ENCODE results near the gene SEPTIN8. TPM values are rescaled to one million over a fixed set of nuclear protein-coding genes. Genes with fewer than 3 reads are reported as not detected.

SEPTIN8 gene
- total and polyA plus RNA-seq, 2 of the 8 experiments (the other 6 are each of a cell fraction or from before 2014, with no cell fraction given), result 21.2 to 33.0 TPM

- TF ChIP-seq E2F6 (IDR thresholded peaks at IDR 0.05) (no peak), TEAD4 (IDR thresholded peaks at IDR 0.05; ENCODE audit: low read depth, low read length) (no peak), SIRT6 (IDR thresholded peaks at IDR 0.05; ENCODE audit: low read length) (no peak), TAF1 (IDR thresholded peaks at IDR 0.05; ENCODE audit: low read depth, low read length) (no peak), EGR1 (IDR thresholded peaks at IDR 0.05; ENCODE audit: borderline replicate concordance, low read depth, low read length) (no peak), CTCF (IDR thresholded peaks at IDR 0.05; ENCODE audit: control extremely low read depth in 1 of 3, insufficient read depth in 1 of 3, low read depth in 1 of 3, low read length in 3 of 3) (no peak), MAFK (IDR thresholded peaks at IDR 0.05; ENCODE audit: low read depth, low read length) (no peak)
Observed at GRCh38 chr5:132737982-132738681, 38.9 kb downstream of the SEPTIN8 start (continued).

All from H1 (cell line).